Measurements from ENCODE around the gene KCTD2.
"Not testable (repeated sequence)": the region's sequence is repeated elsewhere in the genome, so short reads cannot be mapped to it uniquely, and the experiment has no call there.

The KCTD2 gene, protein sequence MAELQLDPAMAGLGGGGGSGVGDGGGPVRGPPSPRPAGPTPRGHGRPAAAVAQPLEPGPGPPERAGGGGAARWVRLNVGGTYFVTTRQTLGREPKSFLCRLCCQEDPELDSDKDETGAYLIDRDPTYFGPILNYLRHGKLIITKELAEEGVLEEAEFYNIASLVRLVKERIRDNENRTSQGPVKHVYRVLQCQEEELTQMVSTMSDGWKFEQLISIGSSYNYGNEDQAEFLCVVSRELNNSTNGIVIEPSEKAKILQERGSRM

DNA sequence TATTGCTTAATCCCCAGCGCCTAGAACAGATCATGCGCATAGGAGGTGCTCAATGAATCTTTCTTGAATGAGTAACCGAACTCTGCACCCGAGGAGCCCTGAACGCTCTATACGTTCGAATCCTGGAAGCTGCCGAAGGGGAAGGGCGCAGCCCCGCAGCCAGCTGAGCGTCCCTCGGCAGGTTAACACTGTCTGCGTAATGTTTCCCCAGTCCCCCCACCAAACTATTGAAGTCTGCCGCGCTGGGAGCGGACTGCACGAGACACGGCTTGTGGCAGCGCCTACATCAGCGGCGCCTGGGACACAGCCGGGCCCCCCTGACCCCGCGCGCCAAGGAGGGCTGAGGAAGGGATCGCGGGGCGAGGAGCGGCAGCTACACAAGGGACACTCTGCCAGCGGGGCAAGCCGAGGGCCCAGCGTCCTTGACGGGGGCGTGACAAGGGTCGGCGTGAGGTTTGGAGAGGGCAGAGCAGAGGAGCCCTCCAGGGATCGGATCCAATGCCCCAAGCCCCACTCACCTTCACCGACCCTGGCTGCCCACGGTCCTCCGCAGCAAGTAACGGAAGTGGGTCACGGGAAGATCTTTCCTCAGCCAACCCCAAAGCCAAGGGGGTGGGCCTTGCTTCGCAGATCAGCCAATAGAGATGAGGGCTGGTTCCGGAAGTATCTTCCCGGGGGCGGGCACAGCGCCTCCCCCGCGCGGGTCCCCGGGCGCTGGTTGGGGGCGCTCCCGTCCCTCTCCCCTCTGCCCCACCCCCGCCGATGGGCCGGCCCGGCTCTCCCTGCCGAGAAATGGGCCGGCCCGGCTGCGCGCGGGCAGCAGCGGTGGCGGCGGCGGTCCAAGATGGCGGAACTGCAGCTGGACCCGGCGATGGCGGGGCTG, at the start of gene KCTD2, which contains the start of gene ATP5PD:
Gene KCTD2, plus strand, starts transcription at position 819 of the 883 bp plus-strand sequence. Its CDS starts 26 bp downstream, at position 845.
Gene ATP5PD, minus strand, starts transcription at position 563 of the 883 bp plus-strand sequence. CDS start 4,319 bp downstream, outside the sequence.
- DNase-seq (ENCODE audit: low read depth, low spot score), result peak; percentile 94

GRCh38 chr17:74998783-74999182, 48.2 kb upstream of the KCTD2 start:
- no peak for DNase-seq (ENCODE audit: low read depth, low spot score)

DNA sequence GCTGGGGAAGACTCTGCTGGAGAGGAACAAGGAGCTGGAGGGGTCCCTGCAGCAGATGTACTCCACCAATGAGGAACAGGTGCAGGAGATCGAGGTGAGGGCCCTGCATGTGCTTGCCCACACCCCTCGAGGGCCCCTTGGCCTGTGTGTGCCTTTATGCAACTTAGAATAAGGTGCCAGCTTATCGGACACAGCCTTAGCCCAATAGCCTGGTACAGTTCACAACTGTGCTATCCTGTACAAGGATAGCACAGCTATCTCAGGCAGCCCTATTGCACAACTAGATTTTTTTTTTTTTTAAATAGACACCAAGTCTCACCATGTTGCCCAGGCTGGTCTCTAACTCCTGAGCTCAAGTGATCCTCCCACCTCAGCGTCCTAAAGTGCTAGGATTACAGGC, 47.5 kb upstream of the KCTD2 start:
- DNase-seq (ENCODE audit: low read depth, low spot score), result no peak

GRCh38 chr17:75001915-75002843, 44.8 kb upstream of the KCTD2 start:
- DNase-seq (ENCODE audit: low read depth, low spot score), result no peak

DNA sequence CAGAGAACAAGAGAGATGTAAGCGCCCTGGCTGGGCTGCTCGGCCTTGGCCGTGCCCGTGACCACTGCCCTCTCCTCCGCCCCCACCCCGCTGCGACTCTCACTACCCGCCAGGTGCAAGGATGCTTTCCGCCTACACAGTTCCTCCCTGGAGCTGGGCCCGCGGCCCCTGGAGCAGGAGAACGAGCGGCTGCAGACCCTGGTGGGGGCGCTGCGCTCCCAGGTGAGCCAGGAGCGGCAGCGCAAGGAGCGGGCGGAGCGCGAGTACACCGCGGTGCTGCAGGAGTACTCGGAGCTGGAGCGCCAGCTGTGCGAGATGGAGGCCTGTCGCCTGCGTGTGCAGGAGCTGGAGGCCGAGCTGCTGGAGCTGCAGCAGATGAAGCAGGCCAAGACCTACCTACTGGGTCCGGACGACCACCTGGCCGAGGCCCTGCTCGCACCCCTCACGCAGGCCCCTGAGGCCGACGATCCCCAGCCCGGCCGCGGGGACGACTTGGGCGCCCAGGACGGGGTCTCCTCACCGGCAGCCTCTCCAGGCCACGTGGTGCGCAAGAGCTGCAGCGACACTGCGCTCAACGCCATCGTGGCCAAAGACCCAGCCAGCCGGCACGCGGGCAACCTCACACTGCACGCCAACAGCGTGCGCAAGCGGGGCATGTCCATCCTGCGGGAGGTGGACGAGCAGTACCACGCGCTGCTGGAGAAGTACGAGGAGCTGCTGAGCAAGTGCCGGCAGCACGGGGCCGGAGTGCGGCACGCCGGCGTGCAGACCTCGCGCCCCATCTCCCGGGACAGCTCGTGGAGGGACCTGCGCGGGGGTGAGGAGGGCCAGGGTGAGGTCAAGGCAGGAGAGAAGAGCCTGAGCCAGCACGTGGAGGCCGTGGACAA, 43.7 kb upstream of the KCTD2 start:
- DNase-seq (ENCODE audit: low read depth, low spot score), result no peak

DNA sequence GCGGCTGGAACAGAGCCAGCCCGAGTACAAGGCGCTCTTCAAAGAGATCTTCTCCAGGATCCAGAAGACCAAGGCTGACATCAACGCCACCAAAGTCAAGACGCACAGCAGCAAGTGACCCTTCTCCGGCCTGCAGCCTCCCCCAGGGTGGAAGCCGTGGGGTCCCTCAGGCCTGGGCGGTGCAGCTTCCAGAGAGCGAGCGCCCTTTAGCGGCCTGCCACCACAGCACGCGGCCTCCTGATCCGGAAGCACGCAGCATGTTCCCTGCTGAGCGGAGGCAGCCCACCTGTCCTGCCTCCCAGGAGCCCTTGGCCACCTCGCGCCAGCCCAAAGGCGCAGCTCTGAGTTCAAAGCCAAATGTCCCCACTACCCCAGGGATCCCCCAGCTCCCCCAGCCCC, 43.1 kb upstream of the KCTD2 start:
- no peak for DNase-seq (ENCODE audit: low read depth, low spot score)

GRCh38 chr17:75004371-75004770, 42.7 kb upstream of the KCTD2 start:
- DNase-seq (ENCODE audit: low read depth, low spot score), result no peak

- DNase-seq (ENCODE audit: low read depth, low spot score), result no peak
Measured at GRCh38 chr17:75005291-75005690, 41.7 kb upstream of the KCTD2 start.

- not testable (repeated sequence) for DNase-seq (ENCODE audit: low read depth, low spot score)
Measured at GRCh38 chr17:75006084-75006483, 40.9 kb upstream of the KCTD2 start.

DNA sequence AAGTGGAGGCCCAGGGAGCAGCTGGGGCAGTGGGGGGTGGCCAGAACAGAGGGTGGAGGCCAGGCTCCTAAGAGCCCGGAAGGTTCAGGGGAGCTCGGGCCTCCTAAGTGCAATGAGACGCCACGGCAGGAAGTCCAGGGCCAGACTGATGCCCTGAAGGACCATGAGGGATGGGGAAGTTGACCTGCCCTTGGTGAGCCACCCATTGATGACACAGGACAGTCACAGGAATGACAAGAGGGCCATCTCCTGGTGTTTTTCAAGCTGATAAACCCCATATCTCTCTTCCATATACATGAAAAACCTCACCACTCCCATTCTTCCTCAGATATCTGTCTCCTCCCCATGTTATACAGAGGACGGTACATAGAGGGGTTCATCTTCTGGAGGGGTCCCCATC, 40.4 kb upstream of the KCTD2 start:
- no peak for DNase-seq (ENCODE audit: low read depth, low spot score)

DNA sequence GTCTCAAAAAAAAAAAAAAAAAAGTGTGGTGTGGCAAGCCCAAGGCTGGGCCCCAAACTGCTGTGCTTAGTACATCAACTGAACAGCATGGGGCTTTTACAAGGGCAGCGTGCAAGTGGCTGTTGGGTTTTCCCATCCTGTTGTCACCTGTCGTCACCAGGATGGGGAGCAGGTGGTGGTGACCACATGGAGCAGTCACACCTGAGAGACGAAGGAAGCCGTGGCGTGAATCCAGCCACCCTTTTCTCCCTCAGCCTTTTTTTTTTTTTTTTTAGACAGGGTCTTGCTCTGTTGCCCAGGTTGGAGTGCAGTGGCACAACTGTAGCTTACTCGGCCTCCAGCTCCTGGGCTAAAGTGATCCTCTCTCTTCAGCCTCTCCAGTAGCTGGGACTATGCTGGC, 38.7 kb upstream of the KCTD2 start:
- DNase-seq (ENCODE audit: low read depth, low spot score), result no peak

DNA sequence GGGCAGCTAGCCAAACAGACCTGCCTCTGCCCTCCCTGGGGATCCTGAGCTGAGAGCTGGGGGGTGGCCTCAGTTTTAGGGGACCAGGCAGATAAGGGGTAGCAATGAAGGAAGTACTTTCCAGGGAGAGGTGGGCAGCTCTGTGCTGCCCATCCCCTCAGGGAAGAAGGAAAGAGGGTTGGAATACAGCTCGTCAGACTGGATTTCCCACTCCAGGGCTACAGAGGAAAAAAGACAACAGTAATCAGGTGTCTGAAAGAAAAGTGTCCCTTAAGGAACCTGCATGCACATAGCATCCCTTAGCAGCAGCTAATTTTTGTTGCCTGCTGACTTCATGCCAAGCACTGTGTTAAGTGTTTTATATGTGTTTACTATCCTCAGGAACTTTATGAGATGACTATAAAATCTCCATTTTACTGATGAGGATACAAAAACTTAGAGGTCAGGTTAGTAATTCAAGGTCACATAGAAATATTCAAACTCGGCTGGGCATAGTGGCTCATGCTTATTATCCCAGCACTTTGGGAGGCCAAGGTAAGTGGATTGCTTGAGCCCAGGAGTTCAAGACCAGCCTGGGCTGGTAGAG, 37.8 kb upstream of the KCTD2 start:
- no peak for DNase-seq (ENCODE audit: low read depth, low spot score)

DNA sequence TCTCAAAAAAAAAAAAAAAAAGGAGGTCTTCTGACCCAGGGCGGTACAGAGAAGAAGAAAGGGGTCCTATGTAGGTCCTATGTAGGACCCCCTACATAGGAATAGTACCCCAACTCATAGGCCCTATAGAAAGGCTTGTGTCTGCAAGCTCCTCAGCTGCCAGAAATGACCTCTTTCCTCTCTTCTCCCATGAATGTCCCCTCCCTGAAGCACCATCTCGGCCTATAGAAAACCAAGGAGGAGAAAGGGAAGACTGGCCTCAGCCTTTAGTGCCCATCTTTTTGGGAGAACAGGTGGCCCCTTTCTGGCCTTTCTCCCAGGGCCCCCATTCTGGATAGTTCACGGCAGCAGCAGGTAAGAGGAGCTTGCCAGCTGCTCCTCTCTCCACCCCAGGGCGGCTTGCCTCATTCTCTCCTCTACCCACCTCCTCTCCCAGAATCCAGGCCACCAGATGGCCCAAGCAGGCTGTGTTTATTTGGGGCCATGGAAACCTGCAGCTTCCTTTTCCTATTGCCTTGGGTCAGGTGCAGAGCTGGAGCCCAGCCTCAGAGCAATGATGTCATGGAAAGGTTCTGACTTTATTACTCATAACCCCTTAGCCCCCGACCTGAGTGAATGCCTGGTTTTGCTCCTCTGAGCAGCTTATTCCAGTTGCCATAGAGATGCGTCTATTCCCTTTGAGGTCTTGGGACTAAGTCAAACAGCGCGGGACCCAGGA, 36.2 kb upstream of the KCTD2 start:
- no peak for DNase-seq (ENCODE audit: low read depth, low spot score)

GRCh38 chr17:75011401-75012095, 35.5 kb upstream of the KCTD2 start:
- DNase-seq (ENCODE audit: low read depth, low spot score), result no peak

GRCh38 chr17:75012096-75012345, 35.0 kb upstream of the KCTD2 start:
- no peak for DNase-seq (ENCODE audit: low read depth, low spot score)

DNA sequence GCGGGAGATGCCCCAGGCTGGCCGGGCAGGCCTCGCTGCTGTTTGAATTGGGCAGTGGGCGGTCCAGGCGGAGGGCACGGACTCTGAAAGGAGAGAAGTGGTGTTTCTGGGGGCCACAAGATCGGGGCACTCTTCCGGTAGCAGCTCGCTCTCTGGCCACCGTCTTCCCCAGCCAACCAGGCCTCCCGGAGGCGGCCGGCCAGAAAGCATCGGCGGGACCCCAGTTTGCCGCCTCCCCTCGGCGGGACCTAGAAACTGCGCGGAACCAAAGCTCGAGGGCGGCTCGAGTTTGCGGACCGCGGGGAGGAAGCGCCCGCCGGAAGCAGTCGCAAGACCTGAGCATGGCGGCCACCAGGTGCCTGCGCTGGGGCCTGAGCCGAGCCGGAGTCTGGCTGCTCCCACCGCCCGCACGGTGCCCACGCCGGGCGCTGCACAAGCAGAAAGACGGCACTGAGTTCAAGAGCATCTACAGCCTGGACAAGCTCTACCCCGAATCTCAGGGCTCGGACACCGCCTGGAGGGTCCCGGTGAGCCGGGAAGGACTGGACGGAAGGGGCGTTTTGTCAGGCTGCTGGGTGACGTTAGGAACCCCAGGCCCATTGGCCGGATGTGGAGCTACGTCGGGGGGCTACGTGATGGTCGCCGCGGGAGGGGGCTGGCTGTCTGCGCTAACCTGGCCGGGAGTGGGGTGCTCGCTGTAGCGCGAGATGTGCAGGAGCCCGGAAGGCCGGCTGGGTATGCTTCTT, 34.5 kb upstream of the KCTD2 start, which contains the start of gene MRPL58:
Gene MRPL58, plus strand, starts transcription at position 325 of the 746 bp plus-strand sequence. Its CDS starts 17 bp downstream, at position 342.
- DNase-seq (ENCODE audit: low read depth, low spot score), result peak; percentile 78

GRCh38 chr17:75013092-75013559, 33.9 kb upstream of the KCTD2 start:
- no peak for DNase-seq (ENCODE audit: low read depth, low spot score)

GRCh38 chr17:75019146-75019545, 27.9 kb upstream of the KCTD2 start:
- no peak for DNase-seq (ENCODE audit: low read depth, low spot score)

Measured in iPS DF 19.7 (cell line).